HG03159 (cell line): Measurements from ENCODE around the gene GINS2.

Experiments
- ATAC-seq: cut with Tn5 transposase; IDR thresholded peaks from one replicate; pipeline ENCODE4 v1.9.1; 2021; ENCODE audit warnings: mild to moderate bottlenecking, moderate library complexity; ENCODE audit not compliant: unreplicated experiment

The GINS2 gene

GRCh38 chr16:85690469-85691064 is 1.8 kb upstream of the GINS2 start:
- ATAC-seq, result no peak

GRCh38 chr16:85689950-85690320 is 1.2 kb upstream of the GINS2 start:
- ATAC-seq, result no peak

- no peak for ATAC-seq
Measured at GRCh38 chr16:85689285-85689949, 663 bp upstream of the GINS2 start.

- ATAC-seq, result no peak
Measured at GRCh38 chr16:85687651-85688471, 893 bp downstream of the GINS2 start.

- ATAC-seq, result no peak
Measured at GRCh38 chr16:85686912-85687591, 1.7 kb downstream of the GINS2 start.

GRCh38 chr16:85685251-85685650 is 3.5 kb downstream of the GINS2 start:
- ATAC-seq, result no peak

- ATAC-seq, result no peak
Measured at GRCh38 chr16:85683363-85683762, 5.4 kb downstream of the GINS2 start.

GRCh38 chr16:85682516-85682915 is 6.2 kb downstream of the GINS2 start:
- ATAC-seq, result no peak

GRCh38 chr16:85681255-85681654 is 7.5 kb downstream of the GINS2 start:
- no peak for ATAC-seq

- no peak for ATAC-seq
Measured at GRCh38 chr16:85680352-85680944, 8.3 kb downstream of the GINS2 start.

- no peak for ATAC-seq
Measured at GRCh38 chr16:85679870-85680269, 8.9 kb downstream of the GINS2 start.

GRCh38 chr16:85678821-85679220 is 9.9 kb downstream of the GINS2 start:
- no peak for ATAC-seq

GRCh38 chr16:85678016-85678415 is 10.7 kb downstream of the GINS2 start:
- no peak for ATAC-seq

GRCh38 chr16:85677383-85677967 is 11.3 kb downstream of the GINS2 start:
- no peak for ATAC-seq

GRCh38 chr16:85676466-85676865 is 12.3 kb downstream of the GINS2 start:
- ATAC-seq, result no peak

- ATAC-seq, result no peak
Measured at GRCh38 chr16:85675251-85675874, 13.4 kb downstream of the GINS2 start.

GRCh38 chr16:85674828-85675227 is 13.9 kb downstream of the GINS2 start:
- no peak for ATAC-seq

- no peak for ATAC-seq
Measured at GRCh38 chr16:85674418-85674755, 14.4 kb downstream of the GINS2 start.

GRCh38 chr16:85673529-85674417 is 15.0 kb downstream of the GINS2 start:
- ATAC-seq, result no peak
